ENCODE results near the gene SIGLEC10. TPM values are rescaled to one million over a fixed set of nuclear protein-coding genes. Genes with fewer than 3 reads are reported as not detected.
"Not testable (repeated sequence)": the region's sequence is repeated elsewhere in the genome, so short reads cannot be mapped to it uniquely, and the experiment has no call there.

SIGLEC10 gene
- total and polyA plus RNA-seq, 2 donors from 2014 or later, result 0.34 to 33.8 TPM

- Histone ChIP-seq H3K27me3 (ENCODE audit: control insufficient read depth, insufficient read depth, low read length) (no peaks in the 10 kb centered on the region), H3K9ac (ENCODE audit: low read length in 3 of 3) (no peak overlapping the region), H3K36me3 (ENCODE audit: control insufficient read depth in 2 of 3, insufficient read depth in 3 of 3, low read length in 3 of 3) (no peaks in the 10 kb centered on the region), H3K9me3 (ENCODE audit: control insufficient read depth in 2 of 3, insufficient read depth in 1 of 3, low read length in 3 of 3) (peaks cover 0 to 8% (median 0%) of the 10 kb centered on the region in 3 donors), H3K27ac (ENCODE audit: low read depth in 2 of 2, low read length in 2 of 2) (no peak overlapping the region), H3K4me1 (ENCODE audit: control insufficient read depth in 2 of 3, insufficient read depth in 2 of 3, low read depth in 1 of 3, low read length in 3 of 3) (no peaks in the 10 kb centered on the region), H3K4me3 (ENCODE audit: low read length in 3 of 3) (no peak overlapping the region)
- peak in 1 of 5 donors; percentile 8 for DNase-seq
- no peak for TF ChIP-seq CTCF (IDR thresholded peaks at IDR 0.05; ENCODE audit: borderline replicate concordance, extremely low read depth, insufficient read depth)
- FAIRE-seq, result no peak
- intact Hi-C loops (cut with DNase I), result no loop called here
These were observed 15.3 kb downstream of the SIGLEC10 start for GRCh38 chr19:51402117-51402516.

- intact Hi-C loops (cut with DNase I); H3K36me3 ChIP-seq (ENCODE audit: control insufficient read depth in 2 of 3, insufficient read depth in 3 of 3, low read length in 3 of 3); H3K4me1 ChIP-seq (ENCODE audit: control insufficient read depth in 2 of 3, insufficient read depth in 2 of 3, low read depth in 1 of 3, low read length in 3 of 3); H3K27ac ChIP-seq (ENCODE audit: low read depth in 2 of 2, low read length in 2 of 2); FAIRE-seq; H3K27me3 ChIP-seq (ENCODE audit: control insufficient read depth, insufficient read depth, low read length); H3K9ac ChIP-seq (ENCODE audit: low read length in 3 of 3); H3K4me3 ChIP-seq (ENCODE audit: low read length in 3 of 3); DNase-seq; H3K9me3 ChIP-seq (ENCODE audit: control insufficient read depth in 2 of 3, insufficient read depth in 1 of 3, low read length in 3 of 3): not testable (repeated sequence)
These were observed 17.5 kb downstream of the SIGLEC10 start for GRCh38 chr19:51399936-51400335.

- Histone ChIP-seq H3K27ac (ENCODE audit: low read depth in 2 of 2, low read length in 2 of 2) (no peak overlapping the region), H3K27me3 (ENCODE audit: control insufficient read depth, insufficient read depth, low read length) (no peaks in the 10 kb centered on the region), H3K4me3 (ENCODE audit: low read length in 3 of 3) (no peak overlapping the region), H3K4me1 (ENCODE audit: control insufficient read depth in 2 of 3, insufficient read depth in 2 of 3, low read depth in 1 of 3, low read length in 3 of 3) (peaks cover 0 to 3% (median 0%) of the 10 kb centered on the region in 3 donors), H3K9me3 (ENCODE audit: control insufficient read depth in 2 of 3, insufficient read depth in 1 of 3, low read length in 3 of 3) (peaks cover 0 to 8% (median 0%) of the 10 kb centered on the region in 3 donors), H3K36me3 (ENCODE audit: control insufficient read depth in 2 of 3, insufficient read depth in 3 of 3, low read length in 3 of 3) (no peaks in the 10 kb centered on the region), H3K9ac (ENCODE audit: low read length in 3 of 3) (no peak overlapping the region)
- TF ChIP-seq CTCF (IDR thresholded peaks at IDR 0.05; ENCODE audit: borderline replicate concordance, extremely low read depth, insufficient read depth), result no peak
- no peak for DNase-seq
- FAIRE-seq, result no peak
- intact Hi-C loops (cut with DNase I), result no loop called here
These were observed 18.2 kb downstream of the SIGLEC10 start for GRCh38 chr19:51399231-51399630.

DNA sequence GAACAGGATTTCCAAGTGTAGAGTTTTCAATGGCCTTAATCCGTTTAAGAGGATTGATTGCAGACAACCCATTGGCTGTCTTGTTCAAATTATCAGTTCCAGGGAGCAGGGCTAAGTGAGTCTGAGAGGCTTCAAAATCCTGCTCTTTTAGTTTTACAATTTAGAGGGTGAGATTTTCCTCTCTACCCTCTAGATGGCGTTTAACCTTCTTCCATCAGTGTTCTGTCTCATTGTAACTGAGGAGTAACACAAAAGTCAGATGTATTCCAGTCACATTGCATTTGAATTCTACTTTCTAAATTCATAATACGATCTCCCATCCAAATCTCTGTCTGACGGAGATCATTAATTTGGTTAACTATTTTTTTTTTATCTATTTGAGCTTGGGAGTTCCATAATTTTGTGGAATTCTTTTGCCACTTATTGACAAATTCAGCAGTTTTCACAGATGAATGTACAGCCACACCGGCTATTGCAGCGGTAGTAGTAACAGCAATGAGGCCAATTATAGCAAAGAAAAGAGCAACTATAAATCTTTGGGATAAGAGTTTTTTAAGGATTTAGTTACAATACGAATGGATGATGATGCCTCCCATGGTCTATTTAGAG is 19.2 kb downstream of the SIGLEC10 start:
- Histone ChIP-seq H3K27me3 (ENCODE audit: control insufficient read depth, insufficient read depth, low read length) (no peaks in the 10 kb centered on the region), H3K27ac (ENCODE audit: low read depth in 2 of 2, low read length in 2 of 2) (no peak overlapping the region), H3K4me3 (ENCODE audit: low read length in 3 of 3) (no peak overlapping the region), H3K36me3 (ENCODE audit: control insufficient read depth in 2 of 3, insufficient read depth in 3 of 3, low read length in 3 of 3) (no peaks in the 10 kb centered on the region), H3K9ac (ENCODE audit: low read length in 3 of 3) (no peak overlapping the region), H3K4me1 (ENCODE audit: control insufficient read depth in 2 of 3, insufficient read depth in 2 of 3, low read depth in 1 of 3, low read length in 3 of 3) (peaks cover 0 to 6% (median 5%) of the 10 kb centered on the region in 3 donors), H3K9me3 (ENCODE audit: control insufficient read depth in 2 of 3, insufficient read depth in 1 of 3, low read length in 3 of 3) (peaks cover 0 to 8% (median 0%) of the 10 kb centered on the region in 3 donors)
- DNase-seq (peak in 2 of 5 donors; percentile 26 to 39), FAIRE-seq (no peak)
- TF ChIP-seq CTCF (IDR thresholded peaks at IDR 0.05; ENCODE audit: borderline replicate concordance, extremely low read depth, insufficient read depth), result peak; percentile 31
- intact Hi-C loops (cut with DNase I), result no loop called here

GRCh38 chr19:51397453-51397852 is 20.0 kb downstream of the SIGLEC10 start:
- intact Hi-C loops (cut with DNase I); H3K9me3 ChIP-seq (ENCODE audit: control insufficient read depth in 2 of 3, insufficient read depth in 1 of 3, low read length in 3 of 3); H3K27ac ChIP-seq (ENCODE audit: low read depth in 2 of 2, low read length in 2 of 2); H3K4me3 ChIP-seq (ENCODE audit: low read length in 3 of 3); H3K4me1 ChIP-seq (ENCODE audit: control insufficient read depth in 2 of 3, insufficient read depth in 2 of 3, low read depth in 1 of 3, low read length in 3 of 3); H3K9ac ChIP-seq (ENCODE audit: low read length in 3 of 3); FAIRE-seq; H3K36me3 ChIP-seq (ENCODE audit: control insufficient read depth in 2 of 3, insufficient read depth in 3 of 3, low read length in 3 of 3); H3K27me3 ChIP-seq (ENCODE audit: control insufficient read depth, insufficient read depth, low read length): not testable (repeated sequence)
- peak in 1 of 5 donors; percentile 41 for DNase-seq
